Mesendoderm (in vitro differentiated cells): ENCODE results near the gene C16orf78.

Experiments
- DNase-seq: peaks from one replicate; pipeline ENCODE4 v3.0.0; 2013
- H2AK5ac ChIP-seq: 2 replicates; pipeline ENCODE4 v1.6.1; 2013; ENCODE audit warnings: low read length, inconsistent platforms
- H2BK120ac ChIP-seq: 2 replicates; pipeline ENCODE4 v1.6.1; 2013; ENCODE audit warnings: low read depth, mild to moderate bottlenecking, low read length, moderate library complexity, mixed read lengths
- H2BK15ac ChIP-seq: replicated peaks from 2 replicates; pipeline ENCODE4 v1.6.1; 2013; ENCODE audit warnings: low read depth, mild to moderate bottlenecking, moderate library complexity
- H2BK5ac ChIP-seq: 2 replicates; pipeline ENCODE4 v1.6.1; 2013; ENCODE audit warnings: low read length, inconsistent platforms
- H3K18ac ChIP-seq: 2 replicates; pipeline ENCODE4 v1.6.1; 2013; ENCODE audit warnings: mild to moderate bottlenecking, low read length, mixed read lengths
- H3K23ac ChIP-seq: one replicate; pipeline ENCODE4 v1.6.1; 2013; ENCODE audit warnings: low read length
- H3K27ac ChIP-seq: 2 replicates; pipeline ENCODE4 v1.5.1; 2013; ENCODE audit warnings: low read depth, mild to moderate bottlenecking, inconsistent platforms, low read length, moderate library complexity
- H3K27me3 ChIP-seq: 2 replicates; pipeline ENCODE4 v1.6.1; 2013; ENCODE audit warnings: low read length, control low read depth, mild to moderate bottlenecking, inconsistent platforms; ENCODE audit not compliant: insufficient read depth, poor library complexity
- H3K36me3 ChIP-seq: 2 replicates; pipeline ENCODE4 v1.6.1; 2013; ENCODE audit warnings: low read length, inconsistent platforms; ENCODE audit not compliant: control insufficient read depth, insufficient read depth
- H3K4ac ChIP-seq: one replicate; pipeline ENCODE4 v1.6.1; 2013; ENCODE audit warnings: low read depth, mild to moderate bottlenecking, low read length, moderate library complexity
- H3K4me1 ChIP-seq: 2 replicates; pipeline ENCODE4 v1.6.1; 2013; ENCODE audit warnings: low read depth, low read length, inconsistent platforms; ENCODE audit not compliant: control insufficient read depth
- H3K4me2 ChIP-seq: 2 replicates; pipeline ENCODE4 v1.6.1; 2013; ENCODE audit warnings: low read length
- H3K4me3 ChIP-seq: 2 replicates; pipeline ENCODE4 v1.5.1; 2013; ENCODE audit warnings: mild to moderate bottlenecking, low read length
- H3K56ac ChIP-seq: one replicate; pipeline ENCODE4 v1.6.1; 2013; ENCODE audit warnings: low read length
- H3K79me1 ChIP-seq: 2 replicates; pipeline ENCODE4 v1.6.1; 2013; ENCODE audit warnings: low read length, inconsistent platforms
- H3K79me2 ChIP-seq: 2 replicates; pipeline ENCODE4 v1.6.1; 2013; ENCODE audit warnings: mild to moderate bottlenecking, low read length; ENCODE audit not compliant: control insufficient read depth, insufficient read depth
- H3K9ac ChIP-seq: 2 replicates; pipeline ENCODE4 v1.6.1; 2013; ENCODE audit warnings: low read length, inconsistent platforms
- H4K5ac ChIP-seq: one replicate; pipeline ENCODE4 v1.6.1; 2013; ENCODE audit warnings: low read length
- H4K8ac ChIP-seq: one replicate; pipeline ENCODE4 v1.6.1; 2013; ENCODE audit warnings: low read depth, mild to moderate bottlenecking, control low read depth, low read length, moderate library complexity
- WGBS: extraction: QIAGEN DNeasy Blood & Tissue Kit; methylation state at CpG from one replicate; pipeline ENCODE4 v1.1.7; 2013; ENCODE audit warnings: low lambda C conversion rate, missing lambda C conversion rate; ENCODE audit not compliant: insufficient coverage; ENCODE audit errors: extremely low coverage; 5-methylcytosine and 5-hydroxymethylcytosine counted together

C16orf78 gene

DNA sequence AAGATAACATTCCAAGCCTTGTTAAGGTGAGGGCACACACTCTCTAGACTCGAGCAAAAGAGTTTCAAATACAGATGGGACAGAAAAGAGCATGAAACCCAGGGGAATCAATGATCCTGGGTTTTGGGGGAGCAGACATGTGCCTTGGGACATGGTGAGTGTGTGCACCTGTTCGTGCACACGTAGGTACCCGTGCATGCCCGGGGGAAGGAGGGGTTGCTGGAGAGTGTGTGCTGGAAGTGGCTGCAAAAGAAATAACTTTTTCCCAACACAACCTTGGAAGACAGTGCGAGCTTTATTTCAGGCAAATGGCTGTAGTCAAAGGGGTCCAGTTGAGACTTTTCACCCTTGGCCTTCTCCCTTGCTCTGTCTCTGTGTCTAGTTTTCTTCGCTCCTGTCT is 62.6 kb downstream of the C16orf78 start:
- Histone ChIP-seq H3K4me1 (no peaks in the 10 kb centered on the region), H4K5ac (no peak overlapping the region)

DNA sequence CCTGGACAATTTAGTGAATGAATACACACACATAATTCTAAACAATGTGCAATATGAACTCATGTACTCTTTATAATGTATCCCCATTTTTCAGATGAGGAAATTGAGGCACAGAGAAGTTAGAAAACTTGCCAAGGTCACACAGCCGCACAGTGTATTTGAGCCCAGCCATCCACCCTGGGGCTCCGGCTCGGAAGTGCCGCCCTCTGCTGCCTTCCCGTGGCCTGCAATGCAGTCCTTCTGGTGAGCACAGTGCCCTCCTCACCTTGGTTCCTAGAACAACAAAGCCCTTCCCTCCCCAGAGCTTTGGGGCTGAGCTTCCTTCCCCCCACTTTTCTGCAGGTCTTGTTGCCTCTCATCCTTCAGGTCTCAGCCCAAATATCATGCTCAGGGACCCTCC is 63.7 kb downstream of the C16orf78 start:
- Histone ChIP-seq H3K27ac (no peak overlapping the region), H2BK15ac (no peak overlapping the region), H3K27me3 (no peaks in the 10 kb centered on the region), H4K8ac (no peak overlapping the region), H3K4me2 (no peak overlapping the region), H3K4me1 (peaks cover 2% of the 10 kb centered on the region), H3K18ac (no peak overlapping the region), H3K79me1 (no peaks in the 10 kb centered on the region), H2BK120ac (no peak overlapping the region), H3K56ac (no peak overlapping the region), H3K4ac (no peak overlapping the region), H3K4me3 (no peak overlapping the region), H3K36me3 (no peaks in the 10 kb centered on the region), H3K79me2 (no peaks in the 10 kb centered on the region), H2BK5ac (no peak overlapping the region), H4K5ac (no peak overlapping the region), H3K23ac (no peak overlapping the region), H3K9ac (no peak overlapping the region), H2AK5ac (no peak overlapping the region)
- DNase-seq, result no peak
- no CpG with 5 or more reads among the region's 5 CpGs for WGBS

More for the DNA sequence above, 62.6 kb downstream of the C16orf78 start:
- H3K36me3 ChIP-seq, result no peaks in the 10 kb centered on the region
- H2BK5ac ChIP-seq, result no peak overlapping the region
- no peak overlapping the region for H3K4me3 ChIP-seq
- WGBS, result no CpG with 5 or more reads among the region's 7 CpGs
- no peaks in the 10 kb centered on the region for H3K27me3 ChIP-seq
- no peak for DNase-seq
- H3K27ac ChIP-seq, result no peak overlapping the region
- H3K4me2 ChIP-seq, result no peak overlapping the region
- no peak overlapping the region for H3K56ac ChIP-seq
- H4K8ac ChIP-seq, result no peak overlapping the region
- no peak overlapping the region for H3K23ac ChIP-seq
- no peak overlapping the region for H2BK120ac ChIP-seq
- no peak overlapping the region for H2BK15ac ChIP-seq
- H2AK5ac ChIP-seq, result no peak overlapping the region
- no peaks in the 10 kb centered on the region for H3K79me2 ChIP-seq
- no peaks in the 10 kb centered on the region for H3K79me1 ChIP-seq
- no peak overlapping the region for H3K9ac ChIP-seq
- H3K18ac ChIP-seq, result no peak overlapping the region
- H3K4ac ChIP-seq, result no peak overlapping the region

DNA sequence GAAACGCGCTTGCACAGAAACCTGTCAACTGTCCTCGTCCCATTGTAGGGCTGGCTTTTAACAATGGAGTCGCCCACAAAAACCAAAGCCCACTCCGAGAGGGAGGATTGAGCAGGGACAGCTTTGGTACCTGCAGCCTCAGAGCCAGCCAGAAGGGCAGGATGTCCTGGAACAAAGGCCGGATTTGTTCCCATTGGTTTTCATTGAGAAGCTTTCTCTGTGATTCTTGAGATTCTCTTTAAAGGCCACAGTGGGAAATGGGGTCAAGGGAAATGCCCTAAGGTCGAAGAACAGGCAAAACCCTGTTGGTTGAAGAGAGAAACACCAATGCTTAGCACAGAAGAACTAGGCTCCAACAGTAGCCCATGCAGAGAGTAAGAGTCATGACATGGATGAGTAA is 65.4 kb downstream of the C16orf78 start:
- H2BK120ac ChIP-seq, result no peak overlapping the region
- H3K9ac ChIP-seq, result no peak overlapping the region
- no peak overlapping the region for H3K56ac ChIP-seq
- H3K4me2 ChIP-seq, result no peak overlapping the region
- no peak overlapping the region for H3K4me3 ChIP-seq
- H3K36me3 ChIP-seq, result no peaks in the 10 kb centered on the region
- H3K4me1 ChIP-seq, result peaks cover 7% of the 10 kb centered on the region
- no peak overlapping the region for H3K4ac ChIP-seq
- H2BK5ac ChIP-seq, result no peak overlapping the region
- no peak overlapping the region for H3K27ac ChIP-seq
- H3K79me1 ChIP-seq, result no peaks in the 10 kb centered on the region
- H3K18ac ChIP-seq, result no peak overlapping the region
- no peak overlapping the region for H3K23ac ChIP-seq
- WGBS, result no CpG with 5 or more reads among the region's 7 CpGs
- H2BK15ac ChIP-seq, result no peak overlapping the region
- H2AK5ac ChIP-seq, result no peak overlapping the region
- no peaks in the 10 kb centered on the region for H3K79me2 ChIP-seq
- no peak overlapping the region for H4K8ac ChIP-seq
- no peak for DNase-seq
- no peak overlapping the region for H4K5ac ChIP-seq
- H3K27me3 ChIP-seq, result no peaks in the 10 kb centered on the region

DNA sequence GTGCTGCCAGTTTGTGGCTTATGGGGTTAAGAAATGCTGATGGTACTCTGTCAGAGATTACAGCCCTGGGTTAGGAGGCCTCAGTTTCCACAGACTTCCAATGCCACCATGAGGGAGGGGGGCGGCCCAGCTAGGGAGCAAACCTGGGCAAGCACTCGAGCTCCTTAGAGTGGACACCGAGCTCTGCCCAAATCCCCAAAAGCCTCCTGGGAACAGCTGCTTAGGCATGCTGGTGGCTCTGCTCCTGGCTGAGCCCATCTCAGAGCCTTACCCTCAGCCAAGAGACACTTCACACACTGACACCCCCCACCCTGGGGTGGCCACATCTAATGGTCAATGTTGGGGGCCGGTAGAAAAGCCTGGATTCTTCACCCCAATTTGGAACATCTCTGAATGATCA is 66.1 kb downstream of the C16orf78 start:
- Histone ChIP-seq H4K5ac (no peak overlapping the region), H4K8ac (no peak overlapping the region), H3K9ac (no peak overlapping the region), H3K4me2 (no peak overlapping the region), H3K56ac (no peak overlapping the region), H3K4me1 (peaks cover 7% of the 10 kb centered on the region), H3K79me1 (no peaks in the 10 kb centered on the region), H3K36me3 (no peaks in the 10 kb centered on the region), H2BK5ac (no peak overlapping the region), H3K18ac (no peak overlapping the region), H3K27me3 (no peaks in the 10 kb centered on the region), H2AK5ac (no peak overlapping the region), H3K27ac (no peak overlapping the region), H2BK120ac (no peak overlapping the region), H2BK15ac (no peak overlapping the region), H3K4ac (no peak overlapping the region), H3K79me2 (no peaks in the 10 kb centered on the region), H3K23ac (no peak overlapping the region), H3K4me3 (no peak overlapping the region)
- DNase-seq, result no peak
- no CpG with 5 or more reads among the region's 4 CpGs for WGBS

DNA sequence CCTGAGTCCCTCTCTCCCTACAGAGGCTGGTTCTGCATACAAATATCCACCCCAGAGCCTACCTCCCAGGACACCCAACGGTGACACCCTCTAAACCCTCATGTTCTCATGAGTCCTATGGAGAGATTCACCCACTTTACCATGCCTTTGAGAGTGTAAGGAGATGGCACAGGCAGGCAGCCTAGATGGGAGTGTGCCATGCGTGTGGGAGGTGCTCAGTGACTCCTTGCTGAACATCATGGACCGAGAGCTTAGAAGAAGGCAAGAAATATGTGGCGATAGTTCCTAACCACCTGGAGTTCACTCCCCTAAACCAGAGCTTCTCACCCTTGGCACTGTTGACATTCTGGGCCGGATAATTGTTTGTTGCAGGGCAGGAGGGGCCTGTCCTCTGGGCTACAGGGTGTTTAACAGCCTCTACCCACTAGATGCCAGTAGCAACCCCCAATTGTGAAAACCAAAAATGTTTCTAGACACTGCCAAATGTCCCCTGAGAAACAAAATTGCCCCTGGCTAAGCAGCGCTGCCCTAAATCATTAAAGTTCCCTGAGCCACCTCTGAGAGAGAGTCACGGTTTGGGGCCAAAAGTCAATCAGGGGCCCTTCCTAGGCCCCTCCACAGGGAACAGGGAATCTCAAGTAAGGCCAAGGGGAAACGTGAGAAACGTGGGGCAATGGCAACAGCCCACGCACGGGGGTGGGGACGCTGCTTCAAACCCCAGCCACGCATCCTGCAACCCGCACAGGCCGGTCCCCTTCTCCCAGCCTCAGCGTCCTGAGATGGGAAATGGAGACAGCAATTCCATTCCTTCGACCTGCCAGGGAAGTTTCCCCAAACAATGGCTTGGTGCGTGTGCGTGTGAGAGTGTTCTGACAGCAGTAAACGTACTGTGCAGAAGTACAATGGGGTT is 66.8 kb downstream of the C16orf78 start:
- Histone ChIP-seq H3K4ac (no peak overlapping the region), H3K56ac (no peak overlapping the region), H3K27ac (no peak overlapping the region), H2BK120ac (no peak overlapping the region), H3K79me1 (no peaks in the 10 kb centered on the region), H3K9ac (no peak overlapping the region), H3K36me3 (no peaks in the 10 kb centered on the region), H4K8ac (no peak overlapping the region), H3K4me3 (no peak overlapping the region), H4K5ac (no peak overlapping the region), H3K27me3 (no peaks in the 10 kb centered on the region), H3K79me2 (no peaks in the 10 kb centered on the region), H3K18ac (no peak overlapping the region), H3K4me2 (no peak overlapping the region), H3K4me1 (peaks cover 7% of the 10 kb centered on the region), H3K23ac (no peak overlapping the region), H2BK15ac (no peak overlapping the region), H2BK5ac (no peak overlapping the region), H2AK5ac (peak overlapping the region; percentile 40)
- no CpG with 5 or more reads among the region's 20 CpGs for WGBS
- DNase-seq, result peak; percentile 32
